GM21528 (cell line): ENCODE results near the gene FAM43A.

Experiments
- ATAC-seq: cut with Tn5 transposase; IDR thresholded peaks from one replicate; pipeline ENCODE4 v1.9.1; 2021; ENCODE audit warnings: mild to moderate bottlenecking, moderate library complexity; ENCODE audit not compliant: unreplicated experiment, low FRiP score

The FAM43A gene

GRCh38 chr3:194685718-194686413 is at the start of gene FAM43A:
Gene FAM43A (plus strand): TSS chr3:194685883. CDS start chr3:194686827, 944 bp downstream.
- ATAC-seq: peak; percentile 60

GRCh38 chr3:194637066-194637465 is 48.6 kb upstream of the FAM43A start:
- no peak for ATAC-seq

- ATAC-seq: no peak
Measured at GRCh38 chr3:194637541-194638400, 47.9 kb upstream of the FAM43A start.

- ATAC-seq: no peak
Measured at GRCh38 chr3:194638991-194639605, 46.6 kb upstream of the FAM43A start.

- no peak for ATAC-seq
Measured at GRCh38 chr3:194640829-194641228, 44.9 kb upstream of the FAM43A start.

- no peak for ATAC-seq
Measured at GRCh38 chr3:194642769-194643168, 42.9 kb upstream of the FAM43A start.

GRCh38 chr3:194647747-194648146 is 37.9 kb upstream of the FAM43A start:
- no peak for ATAC-seq

GRCh38 chr3:194654443-194654842 is 31.2 kb upstream of the FAM43A start:
- ATAC-seq: peak; percentile 68

- no peak for ATAC-seq
Measured at GRCh38 chr3:194657439-194657838, 28.2 kb upstream of the FAM43A start.

- no peak for ATAC-seq
Measured at GRCh38 chr3:194658477-194659242, 27.0 kb upstream of the FAM43A start.

- no peak for ATAC-seq
Measured at GRCh38 chr3:194659778-194660177, 25.9 kb upstream of the FAM43A start.

- ATAC-seq: no peak
Measured at GRCh38 chr3:194661374-194661773, 24.3 kb upstream of the FAM43A start.

GRCh38 chr3:194661946-194662345 is 23.7 kb upstream of the FAM43A start:
- no peak for ATAC-seq

GRCh38 chr3:194664857-194665256 is 20.8 kb upstream of the FAM43A start:
- ATAC-seq: no peak

- ATAC-seq: no peak
Measured at GRCh38 chr3:194667363-194667762, 18.3 kb upstream of the FAM43A start.

- ATAC-seq: peak; percentile 18
Measured at GRCh38 chr3:194671511-194671899, 14.2 kb upstream of the FAM43A start.

GRCh38 chr3:194671900-194672808 is 13.5 kb upstream of the FAM43A start, which contains the start of gene LSG1:
Gene LSG1 (minus strand): TSS chr3:194672191. CDS start chr3:194672162, 29 bp downstream.
- peak; percentile 88 for ATAC-seq

- ATAC-seq: no peak
Measured at GRCh38 chr3:194672876-194673275, 12.8 kb upstream of the FAM43A start.

GRCh38 chr3:194673761-194674160 is 11.9 kb upstream of the FAM43A start:
- ATAC-seq: no peak
